SU-DHL-6 (cell line): ENCODE results near the gene CTDSPL.

Experiments
- EZH2phosphoT487 ChIP-seq: fragments of 200-600 bp; sonication (generic), shearing (Covaris generic); conservative IDR thresholded peaks from 2 replicates; pipeline ENCODE4 v1.6.1; 2018; ENCODE audit warnings: mild to moderate bottlenecking, antibody characterized with exemption, low read length, moderate library complexity, mixed read lengths
- TF ChIP-seq, protein P1 (sequence below): fragments of 200-600 bp; sonication (generic); IDR thresholded peaks from one replicate; pipeline ENCODE4 v1.5.1; 2017; ENCODE audit warnings: antibody characterized with exemption, mild to moderate bottlenecking, low read length, moderate library complexity; ENCODE audit not compliant: insufficient read depth, poor library complexity, severe bottlenecking

DNA sequence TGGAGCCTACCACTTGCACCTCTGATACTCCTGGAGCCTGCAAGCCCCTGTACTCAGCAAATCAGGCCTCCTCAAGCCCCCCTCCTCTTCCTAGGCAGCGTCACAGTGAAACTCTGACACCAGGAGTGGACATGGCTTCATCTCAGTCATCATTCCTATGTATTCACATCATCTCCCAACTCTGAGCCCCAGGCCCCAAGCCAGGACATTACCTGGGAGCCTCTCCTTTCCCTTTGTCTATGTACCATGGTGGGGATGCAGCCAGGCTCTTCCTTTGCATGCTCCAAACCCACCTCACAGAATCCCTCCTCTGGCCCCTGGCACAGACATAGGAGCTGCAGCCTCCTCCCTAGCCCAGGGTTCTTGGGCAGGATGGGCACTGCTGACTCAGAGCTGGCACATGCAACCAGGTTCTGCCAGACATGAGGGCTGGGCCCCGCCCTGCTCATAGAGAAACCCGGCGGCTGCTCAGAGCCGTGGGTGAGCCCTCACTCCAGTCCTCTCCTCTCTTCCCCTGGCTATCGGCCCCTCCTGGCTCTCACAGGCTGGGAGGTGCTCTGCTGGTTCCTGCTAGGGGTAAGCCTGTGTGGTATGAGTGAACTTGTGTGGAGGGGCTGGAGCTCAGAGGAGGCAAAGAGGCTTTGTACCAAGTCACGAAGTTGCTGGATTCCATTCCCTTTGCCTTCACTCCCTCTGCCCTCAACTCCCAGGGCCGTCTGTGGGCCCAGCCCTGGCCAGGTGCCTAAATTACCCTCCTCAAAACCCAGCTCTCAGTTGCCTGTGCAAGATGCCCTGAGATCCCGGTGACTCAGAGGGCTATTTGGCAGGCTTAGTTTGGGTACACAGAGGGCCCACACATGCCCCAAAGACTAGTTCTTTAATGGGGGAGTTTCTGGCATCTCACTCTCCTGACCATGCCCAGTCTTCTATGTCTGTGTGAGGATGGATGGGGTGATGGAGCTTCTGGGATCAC lies 169.6 kb downstream of the CTDSPL start:
- TF ChIP-seq, protein P1, sequence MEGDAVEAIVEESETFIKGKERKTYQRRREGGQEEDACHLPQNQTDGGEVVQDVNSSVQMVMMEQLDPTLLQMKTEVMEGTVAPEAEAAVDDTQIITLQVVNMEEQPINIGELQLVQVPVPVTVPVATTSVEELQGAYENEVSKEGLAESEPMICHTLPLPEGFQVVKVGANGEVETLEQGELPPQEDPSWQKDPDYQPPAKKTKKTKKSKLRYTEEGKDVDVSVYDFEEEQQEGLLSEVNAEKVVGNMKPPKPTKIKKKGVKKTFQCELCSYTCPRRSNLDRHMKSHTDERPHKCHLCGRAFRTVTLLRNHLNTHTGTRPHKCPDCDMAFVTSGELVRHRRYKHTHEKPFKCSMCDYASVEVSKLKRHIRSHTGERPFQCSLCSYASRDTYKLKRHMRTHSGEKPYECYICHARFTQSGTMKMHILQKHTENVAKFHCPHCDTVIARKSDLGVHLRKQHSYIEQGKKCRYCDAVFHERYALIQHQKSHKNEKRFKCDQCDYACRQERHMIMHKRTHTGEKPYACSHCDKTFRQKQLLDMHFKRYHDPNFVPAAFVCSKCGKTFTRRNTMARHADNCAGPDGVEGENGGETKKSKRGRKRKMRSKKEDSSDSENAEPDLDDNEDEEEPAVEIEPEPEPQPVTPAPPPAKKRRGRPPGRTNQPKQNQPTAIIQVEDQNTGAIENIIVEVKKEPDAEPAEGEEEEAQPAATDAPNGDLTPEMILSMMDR: no peak
- TF ChIP-seq EZH2phosphoT487: no peak
